MM.1S (cell line): ENCODE results near the gene CCDC88B.

Experiments
- EZH2 ChIP-seq: fragments of 300-600 bp; sonication (generic); optimal IDR thresholded peaks from 2 replicates; pipeline ENCODE3; 2017; ENCODE audit warnings: low read depth, mild to moderate bottlenecking, antibody characterized with exemption, low read length, mixed read lengths
- EZH2phosphoT487 ChIP-seq: fragments of 300-600 bp; sonication (generic); IDR thresholded peaks from 2 replicates; pipeline ENCODE4 v1.6.1; 2018; ENCODE audit warnings: antibody characterized with exemption, low read length
- TF ChIP-seq, protein P1 (sequence below): fragments of 300-600 bp; sonication (generic); IDR thresholded peaks from 2 replicates; pipeline ENCODE4 v1.5.1; 2016; ENCODE audit warnings: antibody characterized with exemption, low read length, mixed read lengths

DNA sequence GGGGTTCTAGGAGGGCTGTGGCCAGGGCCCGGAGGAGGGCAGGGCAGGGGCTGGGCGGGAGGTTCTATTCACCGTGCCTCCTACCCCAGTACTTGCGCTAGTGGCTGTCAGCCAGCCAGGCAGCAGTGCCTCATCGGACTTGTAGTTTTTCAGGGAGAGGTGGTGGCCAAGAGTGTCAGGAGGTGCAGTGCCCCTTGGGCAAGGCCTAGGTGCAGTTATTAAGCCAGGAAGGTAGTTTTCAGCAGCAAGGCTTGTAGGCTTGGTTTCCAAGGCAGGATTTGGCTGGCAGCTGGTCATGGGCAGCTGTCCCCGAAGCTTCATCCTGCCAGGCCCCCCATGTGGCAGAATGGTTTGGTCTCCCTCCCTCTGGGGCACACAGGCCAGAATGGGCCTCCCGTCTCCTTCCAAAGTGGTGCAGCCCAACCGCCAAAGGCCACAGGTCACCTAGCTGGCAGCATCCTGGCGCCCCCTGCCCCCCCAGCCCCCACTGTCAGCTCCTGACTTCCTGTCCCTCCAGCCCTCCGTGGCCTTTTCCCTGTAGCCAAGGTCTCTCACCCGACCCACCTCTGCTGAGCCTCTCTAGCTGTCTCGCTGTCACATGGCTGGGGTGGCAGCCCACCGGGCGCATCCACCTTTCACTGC lies 8.5 kb downstream of the CCDC88B start:
- TF ChIP-seq, protein P1, sequence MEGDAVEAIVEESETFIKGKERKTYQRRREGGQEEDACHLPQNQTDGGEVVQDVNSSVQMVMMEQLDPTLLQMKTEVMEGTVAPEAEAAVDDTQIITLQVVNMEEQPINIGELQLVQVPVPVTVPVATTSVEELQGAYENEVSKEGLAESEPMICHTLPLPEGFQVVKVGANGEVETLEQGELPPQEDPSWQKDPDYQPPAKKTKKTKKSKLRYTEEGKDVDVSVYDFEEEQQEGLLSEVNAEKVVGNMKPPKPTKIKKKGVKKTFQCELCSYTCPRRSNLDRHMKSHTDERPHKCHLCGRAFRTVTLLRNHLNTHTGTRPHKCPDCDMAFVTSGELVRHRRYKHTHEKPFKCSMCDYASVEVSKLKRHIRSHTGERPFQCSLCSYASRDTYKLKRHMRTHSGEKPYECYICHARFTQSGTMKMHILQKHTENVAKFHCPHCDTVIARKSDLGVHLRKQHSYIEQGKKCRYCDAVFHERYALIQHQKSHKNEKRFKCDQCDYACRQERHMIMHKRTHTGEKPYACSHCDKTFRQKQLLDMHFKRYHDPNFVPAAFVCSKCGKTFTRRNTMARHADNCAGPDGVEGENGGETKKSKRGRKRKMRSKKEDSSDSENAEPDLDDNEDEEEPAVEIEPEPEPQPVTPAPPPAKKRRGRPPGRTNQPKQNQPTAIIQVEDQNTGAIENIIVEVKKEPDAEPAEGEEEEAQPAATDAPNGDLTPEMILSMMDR = no peak
- TF ChIP-seq EZH2 (no peak), EZH2phosphoT487 (no peak)
